NCI-H510A treated with DMSO at 0.1 percent for 48 hours (cell line): ENCODE data around the gene CA12.
A peak's percentile ranks its signal among the peaks of the same experiment; 100 is the strongest.
"Not testable (repeated sequence)": the region's sequence is repeated elsewhere in the genome, so short reads cannot be mapped to it uniquely, and the experiment has no call there.

ENCODE experiments used
- DNase-seq: peaks from one replicate; lab custom pipeline; 2025; lab: John Stamatoyannopoulos, UW

CA12 gene

DNA sequence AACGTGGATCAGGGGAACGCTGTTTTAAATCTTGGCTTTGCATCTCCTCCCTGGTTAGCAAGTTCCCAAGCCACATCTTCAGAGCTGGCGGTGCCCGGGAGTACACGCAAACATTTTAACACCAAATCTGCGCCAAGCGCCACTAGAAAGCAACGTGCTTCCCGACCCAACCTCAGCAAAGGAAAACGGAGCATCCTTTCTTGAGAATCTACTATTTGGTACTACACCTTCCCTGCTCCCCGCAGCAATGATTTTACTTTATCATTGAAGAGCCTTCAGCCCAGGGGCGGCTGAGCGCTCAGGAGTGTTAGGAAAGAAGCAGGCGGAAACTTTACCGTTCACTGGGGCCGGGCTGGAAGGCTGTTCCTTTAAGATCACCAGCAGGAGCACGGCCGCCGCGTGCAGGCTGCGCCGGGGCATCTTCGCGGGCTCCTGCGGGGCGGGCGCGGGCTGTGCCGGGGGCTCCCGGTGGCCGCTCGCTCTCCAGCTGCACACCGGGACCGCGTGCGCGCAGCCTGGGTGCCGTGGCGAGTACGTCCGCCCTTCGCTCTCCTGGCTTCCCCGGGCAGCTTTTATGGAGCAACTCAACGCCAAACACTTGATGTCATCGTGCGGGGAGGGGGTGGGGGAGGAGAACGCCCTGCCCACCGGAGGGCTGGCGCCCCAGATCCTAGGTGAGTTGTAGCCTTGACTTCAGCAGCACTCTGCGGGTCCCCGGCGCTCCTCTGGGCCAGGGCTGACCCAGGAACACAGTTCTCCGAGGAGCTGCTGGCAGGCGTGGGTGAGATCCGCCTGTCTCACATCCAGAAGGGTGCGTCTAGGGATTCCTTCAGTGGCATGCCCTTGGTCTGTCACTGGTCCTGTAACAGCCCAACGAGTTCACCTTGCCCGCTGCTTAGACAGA lies at the start of gene CA12:
CA12 (minus strand) TSS at position 546 of the 904 bp plus-strand sequence; CDS start at position 420, 126 bp downstream.
- DNase-seq: no peak

DNA sequence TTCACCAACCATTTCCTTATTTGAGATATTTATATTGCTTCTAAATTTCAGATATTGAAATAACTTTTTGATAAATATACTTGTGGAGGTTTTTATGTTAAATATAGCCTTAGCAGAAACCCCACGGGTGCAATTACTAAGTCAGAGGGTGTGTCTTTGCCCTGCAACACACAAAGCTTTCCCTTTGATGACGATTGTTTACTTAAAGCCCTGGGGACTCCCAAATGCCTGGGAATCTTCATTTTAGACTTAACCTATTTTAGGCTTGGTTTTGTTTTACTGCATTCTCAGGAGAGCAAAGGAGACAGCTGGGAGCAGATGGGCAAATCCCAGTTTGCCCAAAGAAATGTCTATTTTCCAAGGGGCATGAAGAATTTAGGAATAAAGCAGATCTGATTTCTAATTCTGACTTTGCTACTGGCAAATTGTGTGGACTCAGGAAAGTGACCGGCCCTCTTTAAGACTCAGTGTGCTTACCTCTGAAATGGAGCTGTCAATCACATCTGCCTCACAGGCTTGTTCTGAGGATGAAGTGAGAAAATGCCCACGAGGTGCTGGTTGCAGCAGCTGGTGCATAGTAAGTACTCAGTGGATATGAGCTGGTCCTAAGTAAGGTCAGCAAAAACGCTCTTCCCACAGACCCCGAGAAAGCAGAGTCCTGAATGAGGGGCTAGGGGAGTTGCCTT lies 49.3 kb upstream of the CA12 start:
- DNase-seq: no peak

DNA sequence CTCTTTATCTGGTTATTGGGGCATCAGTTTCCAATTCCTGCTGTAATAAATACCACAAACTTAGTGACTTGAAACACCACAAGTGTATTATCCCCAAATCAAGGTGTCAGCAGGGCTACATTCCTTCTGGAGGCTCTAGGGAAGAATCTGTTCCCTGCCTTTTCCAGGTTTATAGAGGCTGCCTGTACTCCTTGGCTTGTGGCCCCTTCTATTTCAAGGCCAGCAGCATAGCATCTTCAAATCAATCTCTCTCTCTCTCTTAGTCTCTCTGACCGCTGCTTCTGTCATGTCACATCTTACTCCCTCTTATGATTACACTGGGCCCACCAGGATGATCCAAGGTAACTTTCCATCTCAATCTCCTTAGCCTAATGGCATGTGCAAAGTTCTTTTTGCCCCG lies 44.9 kb upstream of the CA12 start:
- DNase-seq: no peak

DNA sequence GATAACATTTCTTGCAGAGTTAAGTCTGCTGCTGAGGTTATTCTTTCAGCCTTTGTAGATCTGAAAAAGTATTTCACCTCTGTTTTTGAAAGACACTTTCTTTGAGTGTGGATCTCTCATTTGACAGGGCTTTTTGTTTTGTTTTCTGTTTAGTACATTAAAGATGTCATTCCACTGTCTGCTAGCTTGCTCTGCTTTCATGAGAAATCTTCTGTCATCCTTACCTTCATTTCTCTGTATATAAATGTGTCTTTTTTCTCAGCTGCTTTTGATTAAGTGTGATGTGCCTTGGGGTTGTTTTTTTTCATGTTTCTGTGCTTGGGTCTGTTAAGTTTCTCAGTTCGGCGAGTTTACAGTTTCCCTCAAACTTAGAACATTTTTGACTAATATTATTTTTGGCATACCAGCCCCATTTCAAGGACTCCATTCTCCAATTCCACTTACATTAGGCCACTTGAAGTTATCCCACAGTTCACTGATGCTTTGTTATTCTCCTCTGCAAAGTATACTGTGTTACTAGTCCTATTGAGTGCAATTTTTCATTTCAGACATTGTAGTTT lies 43.9 kb upstream of the CA12 start:
- DNase-seq: no peak

DNA sequence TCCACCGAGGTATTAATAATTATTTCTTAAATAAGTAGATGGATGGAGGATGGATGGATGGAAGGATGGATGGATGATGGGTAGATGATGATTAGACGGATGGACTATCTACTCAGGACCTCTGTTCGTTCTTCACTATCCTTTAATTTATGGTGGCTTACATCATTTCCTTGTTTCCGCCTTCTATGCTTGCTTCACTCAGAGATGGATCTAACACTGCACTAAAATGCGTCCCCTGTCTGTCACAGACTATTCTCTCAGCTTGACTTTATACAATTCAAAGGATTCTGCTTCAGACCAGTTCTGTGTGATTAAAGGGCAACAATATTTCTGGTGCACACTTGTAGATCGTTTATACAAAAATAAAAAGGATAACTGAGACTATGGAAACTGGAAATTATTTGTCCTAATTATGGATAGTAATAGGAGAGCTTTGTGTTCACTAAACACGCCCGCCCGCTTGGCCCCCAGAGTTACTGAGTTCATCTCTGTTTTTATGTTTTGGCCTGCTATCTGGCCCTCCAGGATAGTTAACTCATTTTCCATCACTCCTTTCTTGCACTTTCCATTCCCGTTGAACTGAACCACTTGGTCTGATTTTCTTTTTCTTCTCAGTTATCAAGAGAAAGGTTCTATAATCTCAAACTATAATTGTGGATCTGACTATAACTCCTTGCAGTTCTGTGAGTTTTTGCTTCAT lies 41.4 kb upstream of the CA12 start:
- no peak for DNase-seq

DNA sequence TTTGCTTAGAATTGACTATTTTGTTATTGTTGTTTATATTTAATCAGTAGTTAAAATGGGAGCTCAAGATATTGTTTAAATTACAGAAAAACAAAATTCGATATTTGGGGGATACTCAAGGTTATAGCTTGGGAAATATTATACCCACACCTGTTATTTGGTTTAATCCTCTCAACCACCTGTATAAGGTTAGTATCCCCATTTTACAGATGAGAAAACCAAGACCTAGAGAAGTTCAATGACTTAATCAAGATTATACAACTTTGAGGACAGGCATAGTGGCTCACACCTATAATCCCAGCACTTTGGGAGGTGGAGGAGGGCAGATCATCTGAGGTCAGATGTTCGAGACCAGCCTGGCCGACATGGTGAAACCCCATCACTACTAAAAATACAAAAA lies 39.8 kb upstream of the CA12 start:
- DNase-seq: no peak

DNA sequence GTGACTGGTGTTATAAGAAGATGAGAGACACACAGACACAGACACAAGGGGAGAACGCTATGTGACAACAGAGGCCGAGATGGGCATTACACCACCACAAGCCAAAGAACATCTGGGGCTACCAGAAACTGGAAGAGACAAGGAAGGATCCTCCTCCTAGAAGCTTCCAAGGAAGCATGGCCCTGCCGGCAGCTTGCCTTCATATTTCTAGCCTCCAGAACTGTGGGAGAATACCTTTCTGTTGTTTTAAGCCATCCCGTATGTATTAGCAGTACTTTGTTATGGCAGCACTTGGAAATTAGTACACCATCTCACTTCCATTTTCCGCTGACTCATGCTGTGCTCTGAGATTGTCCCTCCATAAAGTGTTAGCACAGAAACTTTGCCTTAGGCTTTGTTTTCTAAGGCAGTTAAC lies 38.7 kb upstream of the CA12 start:
- DNase-seq: peak; percentile 8

DNA sequence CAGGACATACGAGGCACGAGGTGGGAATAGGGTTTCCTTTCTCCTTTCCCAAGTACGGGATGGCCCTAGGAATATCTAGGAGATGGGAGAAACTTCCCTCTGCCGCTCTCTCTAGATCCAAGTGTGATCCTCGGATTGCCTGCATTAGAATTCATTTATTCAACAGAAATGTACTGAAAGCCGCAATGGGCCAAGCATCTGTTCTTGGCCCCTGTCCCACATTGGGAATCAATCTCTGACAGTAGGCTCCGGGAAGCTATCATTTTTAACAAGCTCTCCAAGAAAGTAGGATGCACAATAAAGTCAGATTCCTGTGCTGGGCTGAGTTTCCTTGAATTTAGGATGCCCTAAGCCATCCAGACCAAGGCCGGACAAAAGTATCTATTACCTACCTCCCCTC lies 37.2 kb upstream of the CA12 start:
- no peak for DNase-seq

DNA sequence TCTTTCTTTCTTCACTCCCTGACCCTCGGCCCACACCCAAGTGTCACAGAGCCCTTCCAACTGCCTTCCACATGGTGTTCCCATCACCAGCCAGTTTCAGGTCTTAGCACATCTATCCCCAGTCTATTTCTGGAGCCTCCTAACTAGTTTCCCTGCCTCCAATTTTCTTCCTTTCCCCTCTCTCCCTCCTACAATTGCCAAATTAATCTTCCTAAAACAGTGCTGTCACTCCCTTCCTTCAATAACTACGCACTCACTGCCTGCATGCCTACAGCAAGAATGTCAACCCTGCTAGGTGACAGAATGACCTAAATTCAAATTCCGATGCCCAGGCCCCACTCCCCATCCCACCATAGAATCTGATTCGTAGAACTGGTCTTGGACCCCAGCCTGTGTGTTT lies 36.1 kb upstream of the CA12 start:
- DNase-seq: no peak

DNA sequence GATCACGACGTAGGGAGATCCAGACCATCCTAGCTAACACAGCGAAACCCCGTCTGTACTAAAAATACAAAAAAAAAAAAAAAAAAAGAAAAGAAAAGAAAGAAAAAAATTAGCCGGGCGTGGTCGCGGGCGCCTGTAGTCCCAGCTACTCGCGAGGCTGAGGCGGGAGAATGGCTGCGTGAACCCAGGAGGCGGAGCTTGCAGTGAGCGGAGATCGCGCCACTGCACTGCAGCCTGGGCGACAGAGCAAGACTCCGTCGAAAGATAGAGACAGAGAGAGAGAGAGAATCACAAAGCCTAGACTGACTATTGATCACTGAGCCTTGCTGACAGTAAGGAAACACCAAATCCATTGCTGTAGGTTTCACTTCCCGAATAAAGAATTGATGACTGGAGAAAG lies 35.6 kb upstream of the CA12 start:
- not testable (repeated sequence) for DNase-seq

DNA sequence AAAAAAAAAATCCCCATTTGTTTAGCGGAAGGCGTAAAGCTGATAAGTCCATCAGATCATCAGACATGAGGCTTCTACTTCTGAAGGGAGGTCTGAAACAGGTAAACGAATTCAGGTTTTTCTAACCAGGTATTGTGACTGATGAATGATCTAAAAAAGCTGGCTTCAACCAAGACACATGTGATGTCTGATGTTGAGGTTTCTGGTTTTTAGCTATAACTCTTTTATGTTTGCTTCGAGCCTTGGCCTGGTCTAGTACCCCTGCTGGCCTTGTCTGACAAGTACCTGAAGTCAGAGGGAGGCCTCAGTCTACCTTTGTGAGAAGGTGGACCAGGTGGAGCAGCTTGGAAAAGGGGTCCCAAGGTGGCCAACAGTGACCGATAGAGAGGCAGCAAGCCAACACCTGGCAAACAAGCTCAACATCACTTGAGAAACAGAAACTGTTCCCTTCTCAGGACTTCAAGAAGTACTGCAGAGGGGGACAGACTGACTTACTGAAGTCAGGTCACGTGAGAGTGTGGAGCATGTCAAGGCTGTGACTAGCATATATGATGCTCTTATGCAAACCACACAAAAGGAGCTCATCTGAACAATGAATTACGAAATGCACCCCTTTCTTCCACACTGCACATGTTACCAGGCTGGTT lies 33.0 kb upstream of the CA12 start:
- no peak for DNase-seq

DNA sequence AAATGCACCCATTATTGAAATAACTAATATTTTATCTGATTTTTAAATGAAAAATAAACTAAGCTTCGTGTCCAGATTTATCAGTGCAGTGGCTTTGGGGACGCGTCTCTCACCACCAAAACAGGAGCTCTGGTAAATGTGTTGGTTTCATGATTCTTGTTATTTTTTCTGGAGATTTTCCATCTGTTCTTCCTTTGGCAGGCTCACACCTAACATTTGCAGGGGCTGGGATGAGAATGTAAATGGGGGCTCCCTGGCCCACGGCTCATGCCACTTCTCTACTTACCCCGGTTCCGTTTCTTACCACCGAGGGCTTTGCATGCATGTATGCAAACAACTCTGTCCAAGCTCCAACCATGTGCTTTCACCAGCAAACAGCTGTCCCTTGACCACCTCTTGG lies 30.9 kb upstream of the CA12 start:
- DNase-seq: no peak

DNA sequence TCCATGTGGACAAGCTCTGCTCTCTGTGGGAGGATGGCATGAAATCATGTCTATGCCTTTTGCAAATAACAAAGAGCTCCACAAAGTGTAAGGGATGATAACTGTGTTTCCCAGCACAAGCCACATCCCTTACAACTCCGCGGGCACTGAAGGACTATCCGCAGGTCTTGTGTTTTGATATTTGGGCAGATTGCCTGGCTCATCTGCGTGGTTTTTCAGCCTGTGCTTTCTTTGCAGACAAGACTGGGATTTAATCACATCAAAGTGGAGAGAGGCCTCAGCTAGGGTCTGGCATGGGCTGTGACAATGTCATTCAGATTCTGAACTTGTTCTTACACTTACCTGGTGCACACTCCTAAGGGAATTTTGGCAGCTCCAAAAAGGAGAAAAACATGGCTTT lies 30.2 kb upstream of the CA12 start:
- no peak for DNase-seq

DNA sequence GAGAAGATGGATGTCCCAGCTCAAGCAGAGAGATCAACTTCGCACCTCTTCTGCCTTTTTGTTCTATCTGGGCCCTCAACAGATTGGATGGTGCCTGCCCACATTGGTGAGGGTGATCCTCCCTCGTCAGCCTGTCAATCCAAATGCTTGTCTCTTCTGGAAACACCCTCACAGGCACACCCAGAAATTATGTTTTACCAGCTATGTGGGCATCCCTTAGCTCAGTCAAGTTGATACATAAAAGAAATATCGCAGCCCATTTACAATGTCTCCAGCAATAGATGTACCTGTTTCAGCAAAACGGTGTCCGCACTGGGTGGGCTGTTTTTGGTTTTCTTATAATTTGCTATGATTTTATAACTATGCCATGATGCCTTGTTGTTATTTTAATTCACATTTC lies 27.5 kb upstream of the CA12 start:
- DNase-seq: no peak

DNA sequence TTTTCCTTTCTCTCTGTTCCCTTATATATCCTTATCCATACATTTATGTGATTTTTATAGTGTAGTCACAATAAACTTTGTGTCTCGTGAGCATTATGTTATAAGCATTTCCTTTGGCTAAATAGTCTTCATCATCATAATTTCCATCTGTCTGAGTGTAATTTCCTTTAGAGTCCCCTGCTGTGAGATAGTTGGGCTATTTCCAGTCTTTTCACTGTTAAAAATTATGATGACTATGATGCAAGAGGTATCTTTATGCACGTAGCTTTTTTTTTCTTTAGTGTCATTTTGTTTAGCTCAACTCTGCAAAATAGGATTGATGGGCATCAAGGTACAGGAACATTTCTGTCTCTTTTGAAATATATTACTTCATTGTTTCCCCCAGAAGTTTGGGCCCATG lies 26.9 kb upstream of the CA12 start:
- DNase-seq: no peak

DNA sequence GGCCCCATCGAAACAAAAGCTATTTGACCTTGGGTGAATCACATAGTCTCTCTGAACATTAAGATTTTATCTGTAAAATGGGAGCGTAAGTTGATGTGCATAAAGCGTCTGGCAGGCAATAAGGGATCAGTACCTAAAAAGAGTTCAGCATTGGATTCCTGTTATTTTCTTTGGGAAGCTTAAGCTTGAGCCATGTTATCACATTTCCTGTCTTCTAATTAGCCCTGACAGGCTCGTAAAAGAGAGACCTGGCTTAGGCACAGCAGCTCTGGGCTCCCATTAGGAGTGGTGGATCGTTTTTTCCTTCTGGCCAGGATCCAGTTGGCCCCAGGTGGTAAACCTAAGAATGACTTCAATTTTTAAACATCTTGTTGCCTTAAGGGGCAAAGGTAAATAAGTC lies 26.0 kb upstream of the CA12 start:
- peak; percentile 22 for DNase-seq

DNA sequence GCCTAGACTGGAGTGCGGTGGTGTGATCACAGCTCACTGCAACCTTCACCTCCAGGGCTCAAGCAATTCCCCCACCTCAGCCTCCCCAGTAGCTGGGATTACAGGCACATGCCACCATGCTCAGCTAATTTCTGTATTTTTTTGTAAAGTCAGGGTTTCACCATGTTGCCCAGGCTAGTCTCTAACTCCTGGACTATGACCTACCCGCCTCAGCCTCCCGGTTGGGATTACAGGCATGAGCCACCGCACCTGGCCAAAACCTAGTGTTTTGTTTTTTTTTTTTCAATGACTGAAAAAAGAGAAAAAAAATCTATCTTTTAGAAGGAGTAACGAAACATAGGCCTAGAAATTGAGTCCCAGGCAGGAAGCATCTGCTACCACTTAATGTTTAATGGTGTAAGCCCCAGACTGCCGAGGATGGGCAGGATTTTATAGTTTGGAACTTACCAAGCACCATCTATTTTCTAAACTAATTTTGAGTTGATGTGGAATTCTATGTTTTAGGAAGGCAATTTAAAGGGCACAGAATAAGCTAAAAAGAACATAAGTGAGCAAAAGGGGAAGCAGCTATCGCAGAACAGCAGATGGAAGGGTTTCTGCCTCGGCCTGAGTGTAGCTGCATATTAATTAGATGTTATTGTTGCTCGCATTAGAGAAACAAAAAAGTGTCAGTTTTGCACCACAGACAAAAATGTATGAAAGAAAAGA lies 24.2 kb upstream of the CA12 start:
- DNase-seq: no peak

DNA sequence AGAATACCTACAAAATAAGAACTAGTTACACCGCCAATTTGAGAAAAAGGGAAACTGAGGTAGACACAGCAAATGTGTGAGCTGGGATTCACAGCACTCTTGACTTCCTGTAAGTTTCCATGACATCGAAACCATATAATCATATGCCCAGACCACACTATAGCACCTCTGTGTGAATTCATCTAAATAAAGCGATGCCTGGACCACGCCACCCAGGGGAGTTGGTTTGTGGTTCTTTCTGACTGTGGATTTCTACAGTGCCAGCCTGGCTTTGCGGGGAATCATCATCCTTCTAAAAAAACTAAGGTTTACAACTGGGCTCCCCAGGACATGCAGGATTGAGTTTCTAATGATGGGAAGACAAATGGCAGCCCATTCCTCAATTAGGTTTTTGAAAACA lies 23.5 kb upstream of the CA12 start:
- no peak for DNase-seq

DNA sequence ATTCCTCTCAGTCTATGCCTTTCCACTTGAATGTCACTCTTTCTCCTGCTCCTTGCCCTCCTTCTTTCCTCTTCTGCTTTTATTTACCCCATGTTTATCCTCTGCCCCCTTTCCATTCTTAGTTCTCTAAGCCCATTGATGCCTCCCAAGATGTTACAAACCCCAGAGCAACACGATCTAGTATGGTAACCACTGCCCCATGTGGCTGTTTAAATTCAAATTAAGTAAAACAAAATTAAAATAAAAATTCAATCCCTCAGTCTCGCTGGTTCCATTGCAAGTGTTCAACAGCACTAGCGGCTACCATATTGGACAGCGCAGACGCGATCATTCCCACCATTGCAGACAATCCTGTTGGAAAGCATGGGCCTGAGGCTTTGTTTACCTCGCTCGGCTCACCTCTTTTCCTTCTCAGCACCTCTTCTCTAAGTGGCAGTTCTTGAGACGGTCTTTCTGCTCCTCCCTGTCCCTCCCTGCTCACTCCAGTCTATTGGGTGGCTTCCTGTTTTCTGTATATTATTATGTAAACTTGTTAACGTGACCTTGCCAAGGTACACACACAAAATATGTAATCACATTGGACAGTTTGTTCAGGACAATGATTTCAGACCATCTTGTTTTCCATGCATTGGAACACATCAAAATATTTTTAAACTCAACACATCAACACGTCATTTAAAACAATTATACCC lies 21.8 kb upstream of the CA12 start:
- no peak for DNase-seq

DNA sequence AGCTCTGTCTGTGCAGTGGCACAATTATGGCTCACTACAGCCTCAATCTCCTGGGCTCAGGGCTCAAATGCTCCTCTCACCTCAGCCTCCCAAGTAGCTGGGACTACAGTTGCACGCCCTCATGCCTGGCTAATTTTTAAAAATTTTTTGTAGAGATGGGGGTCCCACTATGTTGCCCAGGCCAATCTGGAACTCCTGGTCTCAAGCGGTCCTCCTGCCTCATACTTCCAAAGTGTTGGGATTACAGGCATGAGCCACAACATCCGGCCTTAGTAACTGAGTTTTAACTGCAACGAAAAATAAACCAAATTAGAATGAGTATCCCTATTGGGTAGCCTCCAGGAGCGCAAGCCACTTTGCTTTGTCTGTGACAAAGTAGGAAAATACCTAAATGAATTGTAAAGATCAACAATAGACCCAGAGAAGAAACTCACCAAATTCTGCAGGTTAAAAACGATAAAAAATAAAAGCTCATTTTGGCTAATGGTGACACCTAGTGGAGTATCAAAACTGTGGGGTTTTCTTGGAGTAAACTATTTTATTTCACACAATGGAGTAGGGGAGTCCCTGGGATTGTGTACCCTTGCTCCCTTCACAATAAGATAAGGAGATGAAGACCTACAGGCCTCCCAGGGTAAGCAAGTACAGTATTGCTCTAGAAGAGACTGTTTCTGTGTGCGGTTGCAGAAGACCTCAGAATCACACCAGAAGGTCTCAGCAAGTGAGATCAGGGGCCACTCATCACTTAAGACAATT lies 21.0 kb upstream of the CA12 start:
- peak; percentile 9 for DNase-seq
